Suppressor macrophage treated with lipopolysaccharide for 4 hours (primary cell): ENCODE data around the gene HAGH.

ENCODE experiments used
- DNase-seq: peaks from one replicate; pipeline ENCODE4 v3.0.0-alpha.2; 2020

HAGH gene

DNA sequence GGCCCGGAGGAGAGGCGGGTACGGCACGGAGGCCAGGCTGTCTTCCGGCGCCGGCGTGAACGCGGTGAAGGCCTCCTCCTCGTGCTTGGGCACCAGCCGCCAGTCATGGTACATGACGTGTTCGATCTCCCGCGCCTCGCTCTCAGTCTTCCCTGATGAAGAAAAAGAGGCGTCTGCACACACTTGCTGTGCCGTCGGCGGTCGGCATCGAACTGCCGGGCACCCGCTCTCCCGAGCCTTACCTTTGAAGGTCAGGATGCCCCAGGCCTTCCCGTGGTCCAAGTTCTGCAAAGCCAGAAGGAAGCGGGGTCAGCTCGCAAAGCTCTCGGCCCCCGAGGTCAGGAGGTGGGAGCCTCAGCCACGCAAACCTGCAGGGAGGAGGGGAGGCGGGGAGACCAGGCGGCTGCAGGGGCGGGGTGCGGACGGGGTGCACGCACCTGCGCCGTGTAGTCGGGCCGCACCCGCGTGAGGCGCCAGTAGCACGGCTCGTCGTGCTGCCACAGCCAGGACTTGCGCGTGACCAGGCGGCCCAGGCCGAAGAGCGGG lies 54.2 kb downstream of the HAGH start, which contains the start of gene EME2:
Gene EME2 (plus strand): TSS at position 449 of the 546 bp plus-strand sequence. CDS start 418 bp downstream, outside the sequence.
- peak; percentile 19 for DNase-seq

GRCh38 chr16:1771864-1772361 lies 54.7 kb downstream of the HAGH start:
- DNase-seq, result no peak

DNA sequence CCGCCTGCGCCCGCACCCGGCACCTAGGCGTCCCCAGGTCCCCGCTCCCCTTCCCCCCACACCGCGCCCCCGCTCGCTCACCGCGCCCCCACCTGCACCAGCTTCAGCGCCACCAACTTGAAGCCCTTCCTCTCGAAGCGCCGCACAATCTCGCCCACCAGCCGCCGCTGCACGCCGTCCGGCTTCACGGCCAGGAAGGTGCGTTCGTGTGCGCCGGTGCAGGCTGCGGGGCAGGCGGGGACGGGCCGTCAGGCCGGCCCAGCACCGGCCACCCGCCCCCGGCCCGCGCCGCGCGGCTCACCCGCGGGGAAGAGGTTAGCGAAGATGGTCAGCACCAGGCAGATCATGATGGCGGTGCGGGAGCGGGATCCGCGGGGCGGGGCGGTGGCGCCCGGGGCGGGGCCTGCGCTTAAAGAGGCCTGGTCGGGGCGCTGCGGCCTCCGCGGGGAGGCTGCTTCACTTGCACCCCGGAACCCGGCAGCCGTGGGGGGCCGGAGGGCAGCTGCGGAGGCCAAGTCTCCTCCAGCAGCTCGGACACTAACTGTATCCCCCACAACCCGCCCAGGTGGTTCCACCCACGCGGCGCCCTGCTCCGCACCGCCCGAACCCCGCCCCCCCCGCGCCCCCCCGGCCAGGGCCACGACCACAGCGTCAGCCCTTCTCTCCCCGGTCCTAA lies 55.3 kb downstream of the HAGH start, which contains the start of gene NME3:
Gene NME3 (minus strand): TSS at position 356 of the 676 bp plus-strand sequence. CDS start 9 bp downstream, at position 347.
- DNase-seq, result peak; percentile 67

- peak; percentile 22 for DNase-seq
Measured at GRCh38 chr16:1770328-1771187, 56.1 kb downstream of the HAGH start.

DNA sequence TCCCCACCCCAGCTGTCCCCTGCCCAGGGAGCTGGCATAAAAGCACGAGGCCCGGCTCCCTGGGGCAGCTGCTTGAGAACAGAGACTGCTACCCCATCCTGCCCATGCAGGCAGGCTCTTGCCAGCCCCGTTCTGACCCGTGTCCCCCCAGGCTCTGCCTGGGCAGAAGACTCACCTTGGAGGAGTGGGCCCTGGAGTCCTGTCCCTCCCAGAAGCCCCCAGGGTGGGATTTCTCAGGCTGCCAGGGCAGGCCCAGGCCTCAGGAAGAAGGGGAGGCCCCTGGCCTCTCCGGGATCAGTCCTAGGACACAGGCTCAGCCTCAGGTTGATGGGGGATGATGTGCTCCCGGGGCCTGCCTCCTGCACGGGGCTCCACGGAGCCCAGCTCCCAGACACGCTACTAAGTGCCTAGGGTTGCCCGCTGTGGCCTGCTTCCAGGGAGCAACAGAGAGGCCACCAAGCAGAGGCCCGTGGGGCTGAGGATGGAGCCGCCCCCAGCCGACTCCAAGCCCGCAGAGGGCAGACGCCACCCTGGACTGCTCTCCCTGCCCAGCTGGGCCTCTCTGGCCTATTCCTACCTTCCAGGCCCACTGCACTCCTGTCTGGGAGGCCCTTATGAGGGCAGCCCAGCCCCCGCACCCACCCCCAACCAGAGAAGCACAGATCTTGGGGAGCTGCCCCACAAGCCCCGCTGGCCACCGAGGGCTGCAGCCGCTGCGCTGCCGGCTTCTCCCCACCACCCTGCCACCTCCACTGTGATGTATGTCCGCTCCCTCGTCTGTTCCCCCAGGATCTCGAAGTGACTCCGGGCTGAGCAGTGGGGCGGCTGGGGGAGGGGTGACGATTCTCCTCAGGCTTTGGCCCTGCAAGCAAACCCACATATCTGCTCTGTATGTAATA lies 57.0 kb downstream of the HAGH start:
- no peak for DNase-seq

DNA sequence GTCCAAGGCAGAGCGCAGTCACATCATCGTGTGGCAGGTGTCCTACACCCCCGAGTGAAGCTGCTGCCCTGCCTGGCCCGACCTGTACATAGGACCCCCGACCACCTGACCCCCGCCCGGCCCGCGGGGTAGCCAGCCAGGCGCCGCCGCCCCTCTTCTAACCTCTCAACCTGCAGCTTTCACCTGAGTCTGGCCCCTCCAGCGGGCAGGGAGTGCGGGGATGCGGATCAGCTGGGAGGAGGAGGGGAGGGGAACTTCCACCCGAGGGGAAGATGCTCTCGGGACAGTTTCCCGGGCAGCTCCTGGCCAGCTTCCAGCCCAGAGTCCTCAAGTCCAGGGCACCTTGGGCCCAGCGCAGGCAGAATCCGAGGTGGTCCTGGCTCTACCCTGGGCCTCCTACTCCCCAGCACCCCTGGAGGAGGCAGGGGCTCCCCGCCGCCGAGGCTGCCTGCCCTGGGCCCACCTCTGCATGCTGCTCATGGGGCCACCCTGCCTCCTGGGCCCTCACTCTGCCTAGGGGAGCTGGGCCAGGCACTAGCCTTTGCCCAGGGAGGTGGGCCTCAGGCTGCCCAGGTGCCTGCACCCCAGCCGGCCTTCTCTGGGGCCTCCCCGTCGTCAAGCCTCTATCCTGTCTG lies 57.7 kb downstream of the HAGH start:
- no peak for DNase-seq

- no peak for DNase-seq
Measured at GRCh38 chr16:1768061-1768766, 58.4 kb downstream of the HAGH start.

DNA sequence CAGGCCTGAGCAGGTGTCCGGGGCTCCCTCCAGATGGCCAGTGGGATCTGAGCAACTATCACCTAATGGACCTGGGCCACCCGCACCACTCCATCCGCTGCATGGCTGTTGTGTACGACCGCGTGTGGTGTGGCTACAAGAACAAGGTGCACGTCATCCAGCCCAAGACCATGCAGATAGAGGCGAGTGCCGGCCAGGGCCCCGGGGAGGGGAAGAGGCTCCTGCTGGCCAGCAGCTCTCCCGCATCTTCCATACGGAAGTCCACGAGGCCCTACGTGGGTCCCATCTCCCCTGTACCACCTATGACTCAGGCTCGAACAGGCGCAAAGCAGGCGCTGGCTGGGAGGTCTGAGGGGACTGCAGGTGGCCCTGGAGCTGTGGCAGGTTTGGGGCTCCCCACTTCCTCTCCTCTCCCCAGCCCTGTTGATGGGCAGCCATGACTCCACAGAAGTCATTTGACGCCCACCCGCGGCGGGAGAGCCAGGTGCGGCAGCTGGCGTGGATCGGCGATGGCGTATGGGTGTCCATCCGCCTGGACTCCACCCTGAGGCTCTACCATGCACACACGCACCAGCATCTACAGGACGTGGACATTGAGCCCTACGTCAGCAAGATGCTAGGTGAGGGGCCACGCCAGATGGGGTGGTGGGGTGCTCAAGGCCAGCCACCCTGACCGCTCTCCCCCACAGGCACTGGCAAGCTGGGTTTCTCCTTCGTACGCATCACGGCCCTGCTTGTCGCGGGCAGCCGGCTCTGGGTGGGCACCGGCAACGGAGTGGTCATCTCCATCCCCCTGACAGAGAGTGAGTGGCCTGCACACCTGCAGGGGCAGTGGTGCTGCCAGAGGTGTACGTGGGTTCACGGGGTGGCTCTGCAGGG lies 59.3 kb downstream of the HAGH start:
- no peak for DNase-seq

- DNase-seq, result no peak
Measured at GRCh38 chr16:1766701-1767100, 59.9 kb downstream of the HAGH start.

GRCh38 chr16:1766231-1766630 lies 60.4 kb downstream of the HAGH start:
- DNase-seq, result no peak

GRCh38 chr16:1765826-1766225 lies 60.8 kb downstream of the HAGH start:
- no peak for DNase-seq

DNA sequence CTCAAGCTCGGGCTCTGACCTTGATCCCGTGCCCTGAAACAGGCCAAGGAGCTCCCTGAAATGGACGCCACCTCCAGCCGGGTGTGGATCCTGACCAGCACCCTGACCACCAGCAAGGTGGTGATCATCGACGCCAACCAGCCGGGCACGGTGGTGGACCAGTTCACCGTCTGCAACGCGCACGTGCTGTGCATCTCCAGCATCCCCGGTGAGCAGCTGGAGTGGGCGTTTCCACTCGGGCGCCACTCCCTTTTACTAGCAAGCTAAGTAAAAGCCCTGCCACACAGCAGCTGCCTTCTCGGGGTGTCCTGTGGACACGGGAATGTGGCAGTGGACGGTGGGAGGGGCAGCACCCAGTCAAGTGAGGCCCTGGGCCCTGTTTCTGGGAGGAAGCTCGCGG lies 61.7 kb downstream of the HAGH start:
- no peak for DNase-seq

DNA sequence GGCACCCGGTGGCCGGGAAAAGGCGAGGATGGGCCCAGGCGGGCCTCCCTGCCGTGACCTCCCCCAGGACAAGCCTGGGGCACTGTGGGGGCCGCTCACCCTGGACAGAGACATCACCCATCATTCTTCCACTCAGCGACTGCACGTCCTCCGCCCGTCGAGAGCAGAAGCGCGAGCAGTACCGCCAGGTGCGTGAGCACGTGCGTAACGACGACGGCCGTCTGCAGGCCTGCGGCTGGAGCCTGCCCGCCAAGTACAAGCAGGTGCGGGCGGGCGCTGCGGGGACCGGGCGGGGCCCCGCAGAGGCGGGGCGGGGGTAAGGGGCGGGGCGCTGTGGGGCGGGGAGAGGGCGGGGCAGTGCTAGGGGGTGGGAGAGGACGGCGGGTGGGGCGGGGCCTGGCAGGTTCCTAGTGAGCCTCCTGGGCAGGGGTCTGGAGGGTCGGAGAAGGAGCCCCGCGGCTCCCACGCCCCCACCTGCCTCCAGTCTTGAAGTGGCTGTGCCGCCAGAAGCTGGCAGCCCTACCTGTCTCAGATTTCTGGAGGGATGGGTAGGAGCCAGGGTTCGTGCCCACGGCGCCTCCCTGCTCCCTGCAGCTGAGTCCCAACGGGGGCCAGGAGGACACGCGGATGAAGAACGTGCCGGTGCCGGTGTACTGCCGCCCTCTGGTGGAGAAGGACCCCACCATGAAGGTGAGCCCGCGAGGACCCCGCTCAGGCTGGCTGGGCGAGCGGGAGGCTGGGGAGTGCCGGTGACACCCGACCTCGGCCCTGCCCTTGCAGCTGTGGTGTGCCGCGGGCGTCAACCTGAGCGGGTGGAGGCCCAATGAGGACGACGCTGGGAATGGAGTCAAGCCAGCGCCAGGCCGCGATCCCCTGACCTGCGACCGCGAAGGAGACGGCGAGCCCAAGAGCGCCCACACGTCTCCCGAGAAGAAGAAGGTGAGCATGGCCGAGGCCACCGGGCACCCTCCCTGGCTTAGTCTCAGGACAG lies 62.8 kb downstream of the HAGH start:
- no peak for DNase-seq

GRCh38 chr16:1762879-1763520 lies 63.6 kb downstream of the HAGH start:
- DNase-seq, result no peak

DNA sequence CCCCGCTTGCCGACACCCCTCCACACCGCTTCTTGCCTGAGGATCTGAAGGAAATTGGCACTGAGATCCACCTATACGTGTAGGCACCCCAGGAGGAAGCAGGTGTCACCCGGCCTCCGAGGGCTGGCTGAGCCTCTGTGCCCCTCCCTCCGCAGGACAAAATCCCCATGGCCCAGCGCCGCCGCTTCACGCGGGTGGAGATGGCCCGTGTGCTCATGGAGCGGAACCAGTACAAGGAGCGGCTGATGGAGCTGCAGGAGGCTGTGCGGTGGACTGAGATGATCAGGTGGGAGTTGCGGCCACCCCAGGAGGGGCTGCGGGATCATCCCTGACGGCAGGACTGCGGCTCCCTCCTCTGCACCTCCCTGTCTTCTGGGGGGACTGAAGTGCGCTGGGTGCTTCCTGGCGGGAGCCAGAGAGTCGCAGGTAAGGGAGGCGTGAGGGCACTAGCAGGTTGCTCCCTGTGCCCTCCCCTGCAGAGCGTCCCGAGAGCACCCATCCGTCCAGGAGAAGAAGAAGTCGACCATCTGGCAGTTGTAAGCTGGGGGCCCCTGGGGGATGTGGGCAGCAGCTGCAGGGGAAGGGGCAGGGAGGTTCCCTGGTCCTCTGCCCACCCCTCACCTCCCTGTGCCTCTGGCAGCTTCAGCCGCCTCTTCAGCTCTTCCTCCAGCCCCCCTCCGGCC lies 64.3 kb downstream of the HAGH start:
- DNase-seq, result no peak

GRCh38 chr16:1761751-1762150 lies 64.9 kb downstream of the HAGH start:
- no peak for DNase-seq

- no peak for DNase-seq
Measured at GRCh38 chr16:1760911-1761310, 65.7 kb downstream of the HAGH start.

- no peak for DNase-seq
Measured at GRCh38 chr16:1759511-1759910, 67.1 kb downstream of the HAGH start.
